ENCODE results near the gene DYRK3.

- TF ChIP-seq, protein P1, sequence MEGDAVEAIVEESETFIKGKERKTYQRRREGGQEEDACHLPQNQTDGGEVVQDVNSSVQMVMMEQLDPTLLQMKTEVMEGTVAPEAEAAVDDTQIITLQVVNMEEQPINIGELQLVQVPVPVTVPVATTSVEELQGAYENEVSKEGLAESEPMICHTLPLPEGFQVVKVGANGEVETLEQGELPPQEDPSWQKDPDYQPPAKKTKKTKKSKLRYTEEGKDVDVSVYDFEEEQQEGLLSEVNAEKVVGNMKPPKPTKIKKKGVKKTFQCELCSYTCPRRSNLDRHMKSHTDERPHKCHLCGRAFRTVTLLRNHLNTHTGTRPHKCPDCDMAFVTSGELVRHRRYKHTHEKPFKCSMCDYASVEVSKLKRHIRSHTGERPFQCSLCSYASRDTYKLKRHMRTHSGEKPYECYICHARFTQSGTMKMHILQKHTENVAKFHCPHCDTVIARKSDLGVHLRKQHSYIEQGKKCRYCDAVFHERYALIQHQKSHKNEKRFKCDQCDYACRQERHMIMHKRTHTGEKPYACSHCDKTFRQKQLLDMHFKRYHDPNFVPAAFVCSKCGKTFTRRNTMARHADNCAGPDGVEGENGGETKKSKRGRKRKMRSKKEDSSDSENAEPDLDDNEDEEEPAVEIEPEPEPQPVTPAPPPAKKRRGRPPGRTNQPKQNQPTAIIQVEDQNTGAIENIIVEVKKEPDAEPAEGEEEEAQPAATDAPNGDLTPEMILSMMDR (IDR thresholded peaks at IDR 0.05) = no peak
- TF ChIP-seq POLR2AphosphoS5 (IDR thresholded peaks at IDR 0.05; ENCODE audit: insufficient read depth in 1 of 2, low read depth in 1 of 2) (no peak), POLR2A (IDR thresholded peaks at IDR 0.05) (no peak)
Observed at GRCh38 chr1:206685334-206685768, 50.0 kb downstream of the DYRK3 start.

Data from vagina (tissue), 2 donors.